Ovary (tissue), 9 donors: ENCODE results near the gene ALPG. TPM values are rescaled to one million over a fixed set of nuclear protein-coding genes. Genes with fewer than 3 reads are reported as not detected.
"Not testable (repeated sequence)": the region's sequence is repeated elsewhere in the genome, so short reads cannot be mapped to it uniquely, and the experiment has no call there.

Source experiments
- DNase-seq, 5 donors: peaks; one replicate each; pipeline ENCODE4 v3.0.0-alpha.2; 2019 to 2020
- H3K27ac ChIP-seq, 2 donors: fragments of 200-600 bp; one replicate each; pipeline versions ENCODE4 v1.5.1 to v1.8.0; 2019 to 2022
- H3K27me3 ChIP-seq: fragments of 200-600 bp; one replicate; pipeline ENCODE4 v1.8.0; 2022
- H3K36me3 ChIP-seq: fragments of 200-600 bp; sonication (generic); one replicate; pipeline ENCODE4 v1.5.1; 2019
- H3K4me1 ChIP-seq: one replicate; pipeline ENCODE4 v1.8.1; 2013; ENCODE audit warnings: mild to moderate bottlenecking, moderate library complexity; ENCODE audit not compliant: insufficient read depth
- H3K4me3 ChIP-seq: fragments of 200-600 bp; sonication (generic); one replicate; pipeline ENCODE4 v1.5.1; 2017
- H3K9me3 ChIP-seq, 2 donors: fragments of 200-600 bp in 1 of 2; sonication (generic) in 1 of 2; one replicate each; pipeline versions ENCODE4 v1.5.1 to v1.8.1; 2013 to 2019; ENCODE audit warnings: mild to moderate bottlenecking in 1 of 2, moderate library complexity in 1 of 2
- CTCF ChIP-seq, 3 donors: fragments of 450-650 bp in 2 of 3; fragments of 200-600 bp in 1 of 3; IDR thresholded peaks; one replicate each; pipeline versions ENCODE4 v1.5.1 to v1.8.0; 2016 to 2022; ENCODE audit warnings: antibody characterized with exemption in 3 of 3, mild to moderate bottlenecking in 1 of 3
- EP300 ChIP-seq: sonication (generic); formaldehyde crosslinking; IDR thresholded peaks from one replicate; pipeline ENCODE4 v1.6.1; 2017; ENCODE audit warnings: antibody characterized with exemption
- POLR2A ChIP-seq: fragments of 450-650 bp; IDR thresholded peaks from one replicate; pipeline ENCODE4 v1.6.1; 2017; ENCODE audit warnings: antibody characterized with exemption, mild to moderate bottlenecking, moderate library complexity
- WGBS, 3 donors: extraction: QIAGEN DNeasy Blood & Tissue Kit in 1 of 3; methylation state at CpG; one replicate each; pipeline versions ENCODE4 v1.1.5 to v1.1.7; 2013 to 2017; 5-methylcytosine and 5-hydroxymethylcytosine counted together
- intact Hi-C, 4 donors: fragments of 100-400 bp; cut with DNase I; formaldehyde crosslinking; loops; one replicate each; pipeline versions ENCODE4 v1.11.0 to v1.15.1; 2022 to 2023
- polyA plus RNA-seq, 2 donors: library from polyadenylated mRNA; stranded (reverse); fragments of 200-250 nt in 1 of 2; fragments of 350-450 nt in 1 of 2; fragmentation: Illumina TruSeq in 1 of 2; extraction: RNeasy Lipid Tissue Mini Kit (QIAGEN cat#74804) in 1 of 2; gene quantifications; one replicate each; pipeline ENCODE4 v1.2.3, GENCODE V29; 2013 to 2014
- total RNA-seq, 7 donors: library from RNA; depleted of rRNA in 2 of 7; stranded (reverse); fragments of >200 nt in 2 of 7; fragmentation: NEBNext Ultra II Directional in 3 of 7; extraction: Animal tissue kit (Norgen Biotek cat#: 25700) in 3 of 7; gene quantifications; one replicate each; pipeline versions ENCODE4 v1.1.0 to v1.2.4, GENCODE V29; 2016 to 2023
- donor health status: DM: no; HTN: no; CAD: no; lungs with moderate emphysema.
- donor health status: DM: no; HTN: no; CAD: no.
- donor health status: Bipolar disorder and iron deficiency.
- donor health status: DM: yes; HTN: yes; CAD: no.
- donor health status: DM: no; HTN: no; CAD: no.
- donor health status: DM: yes; HTN: yes; CAD: no.

ALPG gene
- total and polyA plus RNA-seq, 9 donors: 0.02 to 0.36 (median 0.11) TPM; not detected in 6

GRCh38 chr2:232377841-232378734, 28.6 kb upstream of the ALPG start:
- Histone ChIP-seq H3K4me3 (no peak overlapping the region), H3K9me3 (no peaks in the 10 kb centered on the region), H3K4me1 (no peaks in the 10 kb centered on the region), H3K27me3 (no peaks in the 10 kb centered on the region), H3K27ac (no peak overlapping the region), H3K36me3 (no peaks in the 10 kb centered on the region)
- intact Hi-C loops: no loop called here
- WGBS, 3 donors: 79 to 83% (median 82%) methylated on average over 16 to 17 of the region's 17 CpGs
- DNase-seq: peak in 1 of 5 donors; percentile 23
- TF ChIP-seq CTCF (IDR thresholded peaks at IDR 0.05) (no peak), POLR2A (no peak), EP300 (no peak)

DNA sequence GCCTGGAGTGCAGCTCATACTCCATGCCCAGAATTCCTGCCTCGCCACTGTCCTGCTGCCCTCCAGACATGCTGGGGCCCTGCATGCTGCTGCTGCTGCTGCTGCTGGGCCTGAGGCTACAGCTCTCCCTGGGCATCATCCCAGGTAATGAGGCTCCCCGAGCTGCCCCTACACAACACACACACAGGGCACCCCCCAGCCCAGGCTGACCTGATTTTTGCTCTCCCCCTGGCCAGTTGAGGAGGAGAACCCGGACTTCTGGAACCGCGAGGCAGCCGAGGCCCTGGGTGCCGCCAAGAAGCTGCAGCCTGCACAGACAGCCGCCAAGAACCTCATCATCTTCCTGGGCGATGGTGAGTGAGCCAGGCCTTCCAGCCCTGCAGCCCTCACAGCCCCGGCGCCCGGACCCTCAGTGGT, 27.9 kb upstream of the ALPG start, which contains the start of gene ALPP:
ALPP (plus strand) TSS at position 17 of the 417 bp plus-strand sequence; CDS start at position 69, 52 bp downstream.
- H3K27me3 ChIP-seq, H3K4me3 ChIP-seq, H3K4me1 ChIP-seq, H3K27ac ChIP-seq, H3K9me3 ChIP-seq, H3K36me3 ChIP-seq, intact Hi-C loops: not testable (repeated sequence)
- peak in 1 of 5 donors; percentile 17 for DNase-seq
- 87 to 95% (median 92%) methylated on average over 6 to 12 of the region's 12 CpGs for WGBS, 3 donors

GRCh38 chr2:232379610-232380590, 26.7 kb upstream of the ALPG start:
- H3K4me1 ChIP-seq, H3K36me3 ChIP-seq, H3K9me3 ChIP-seq, H3K4me3 ChIP-seq, H3K27ac ChIP-seq, intact Hi-C loops, H3K27me3 ChIP-seq: not testable (repeated sequence)
- WGBS, 3 donors: 86 to 91% (median 88%) methylated on average over 33 to 40 of the region's 41 CpGs
- peak in 2 of 5 donors; percentile 16 to 20 for DNase-seq

GRCh38 chr2:232381204-232382031, 25.2 kb upstream of the ALPG start:
- H3K4me3 ChIP-seq, H3K27ac ChIP-seq, H3K4me1 ChIP-seq, intact Hi-C loops, H3K9me3 ChIP-seq, H3K27me3 ChIP-seq, H3K36me3 ChIP-seq: not testable (repeated sequence)
- DNase-seq: peak in 1 of 5 donors; percentile 6
- 31 to 63% (median 34%) methylated on average over 49 to 58 of the region's 59 CpGs for WGBS, 3 donors

DNA sequence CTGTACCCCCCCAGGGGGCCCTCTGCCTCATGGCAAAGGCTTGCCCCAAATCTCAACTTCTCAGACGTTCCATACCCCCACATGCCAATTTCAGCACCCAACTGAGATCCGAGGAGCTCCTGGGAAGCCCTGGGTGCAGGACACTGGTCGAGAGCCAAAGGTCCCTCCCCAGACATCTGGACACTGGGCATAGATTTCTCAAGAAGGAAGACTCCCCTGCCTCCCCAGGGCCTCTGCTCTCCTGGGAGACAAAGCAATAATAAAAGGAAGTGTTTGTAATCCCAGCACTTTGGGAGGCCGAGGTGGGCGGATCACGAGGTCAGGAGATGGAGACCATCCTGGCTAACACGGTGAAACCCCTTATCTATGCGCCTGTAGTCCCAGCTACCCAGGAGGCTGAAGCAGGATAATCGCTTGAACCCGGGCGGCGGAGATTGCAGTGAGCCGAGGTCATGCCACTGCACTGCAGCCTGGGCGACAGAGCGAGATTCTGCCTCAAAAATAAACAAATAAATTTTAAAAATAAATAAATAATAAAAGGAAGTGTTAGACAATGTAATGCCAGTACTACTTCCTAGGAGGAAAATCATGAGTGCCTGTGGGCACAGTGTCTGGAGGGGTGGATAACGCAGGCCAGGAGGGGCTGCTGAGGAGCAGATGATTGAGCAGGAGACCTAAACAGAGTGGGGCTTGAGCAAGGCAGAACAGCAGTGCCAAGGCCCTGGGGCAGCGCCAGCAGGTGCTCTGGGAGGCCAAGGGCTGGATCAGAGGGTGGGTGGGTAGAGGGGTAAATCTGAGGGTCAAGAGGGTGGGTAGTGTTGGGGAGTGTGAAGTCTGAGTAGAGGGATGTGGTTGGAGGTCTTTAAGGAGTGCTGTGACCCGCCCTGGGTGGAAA, 24.1 kb upstream of the ALPG start:
- no peak overlapping the region for H3K4me3 ChIP-seq
- DNase-seq: peak in 1 of 5 donors; percentile 25
- intact Hi-C loops: no loop called here
- WGBS, 3 donors: 54 to 65% (median 59%) methylated on average over 18 of the region's 18 CpGs
- H3K36me3 ChIP-seq: no peaks in the 10 kb centered on the region
- H3K27ac ChIP-seq: no peak overlapping the region
- peaks cover 6% of the 10 kb centered on the region for H3K4me1 ChIP-seq
- no peaks in the 10 kb centered on the region for H3K9me3 ChIP-seq
- no peaks in the 10 kb centered on the region for H3K27me3 ChIP-seq
- no peak for TF ChIP-seq EP300
- TF ChIP-seq POLR2A: no peak
- TF ChIP-seq CTCF (IDR thresholded peaks at IDR 0.05): no peak
